ENCODE results near the gene ANKRD45. TPM values are rescaled to one million over a fixed set of nuclear protein-coding genes. Genes with fewer than 3 reads are reported as not detected.

The ANKRD45 gene
- total and polyA plus RNA-seq, 2 of the 13 experiments (the other 11 are each of a cell fraction or from before 2014, with no cell fraction given), result not detected

GRCh38 chr1:173580658-173581057 lies 89.0 kb downstream of the ANKRD45 start:
- ATAC-seq (no peak), FAIRE-seq (no peak), DNase-seq (ENCODE audit: low spot score) (no peak)
- Histone ChIP-seq H3K4me2 (ENCODE audit: low read depth, low read length) (no peak overlapping the region), H3K9ac (ENCODE audit: insufficient read depth, low read depth, low read length) (no peak overlapping the region), H3K4me3 (replicated peaks in 1 of 3; ENCODE audit: insufficient read depth in 1 of 3, low read depth in 2 of 3, low read length in 3 of 3) (no peak overlapping the region), H3K79me2 (ENCODE audit: insufficient read depth, low read length) (no peaks in the 10 kb centered on the region), H3K4me1 (ENCODE audit: insufficient read depth, low read length) (no peaks in the 10 kb centered on the region), H2AFZ (ENCODE audit: low read length) (no peak overlapping the region), H3K27ac (ENCODE audit: extremely low read length, insufficient read depth, low read length) (no peak overlapping the region), H3K9me3 (ENCODE audit: low read length) (no peaks in the 10 kb centered on the region), H3K36me3 (replicated peaks in 1 of 2; ENCODE audit: control insufficient read depth in 1 of 2, insufficient read depth in 2 of 2, low read length in 2 of 2) (no peaks in the 10 kb centered on the region), H3K27me3 (ENCODE audit: control insufficient read depth in 1 of 2, insufficient read depth in 2 of 2, low read length in 2 of 2) (peaks cover 0 to 25% of the 10 kb centered on the region in 2 experiments; a peak in 4 of 5 replicates), H4K20me1 (ENCODE audit: insufficient read depth, low read length) (no peaks in the 10 kb centered on the region)
- intact Hi-C loops (cut with micrococcal nuclease; ENCODE audit: unreplicated experiment), result no loop called here
- POLR2A ChIA-PET, result no interaction called here
- CTCF ChIA-PET (ENCODE audit: low intra/inter-chr PET ratio, low total read pairs), result no interaction called here
- TF ChIP-seq ZNF256 (CRISPR knock-in tag; conservative IDR thresholded peaks at IDR 0.05) (no peak), ZNF83 (CRISPR knock-in tag; IDR thresholded peaks at IDR 0.05; ENCODE audit: borderline replicate concordance) (no peak), MYPOP (CRISPR knock-in tag; IDR thresholded peaks at IDR 0.05) (no peak), BHLHE40 (IDR thresholded peaks at IDR 0.05; ENCODE audit: low read length) (no peak), ISL2 (CRISPR knock-in tag; IDR thresholded peaks at IDR 0.05) (no peak)
- in situ Hi-C loops (cut with HindIII; ENCODE audit: extremely low pct_ligation_motif_present, low pct_unique_long_range_greater_than_20kb), result no loop called here
- no TSS peak for BruUV-seq (replicated peaks)
- 13% methylated on average over 3 of the region's 3 CpGs for WGBS (ENCODE audit: low lambda C conversion rate)

GRCh38 chr1:173580071-173580470 lies 89.6 kb downstream of the ANKRD45 start:
- POLR2A ChIA-PET, result no interaction called here
- TF ChIP-seq GPBP1L1 (CRISPR knock-in tag; IDR thresholded peaks at IDR 0.05), result no peak
- no peak overlapping the region for H3K9ac ChIP-seq (ENCODE audit: insufficient read depth, low read depth, low read length)
- CTCF ChIA-PET (ENCODE audit: low intra/inter-chr PET ratio, low total read pairs), result no interaction called here
- DNase-seq (ENCODE audit: low spot score) (no peak), FAIRE-seq (no peak), ATAC-seq (no peak)
- no peaks in the 10 kb centered on the region for H3K9me3 ChIP-seq (ENCODE audit: low read length)
- no peaks in the 10 kb centered on the region for H4K20me1 ChIP-seq (ENCODE audit: insufficient read depth, low read length)
- H3K27me3 ChIP-seq (ENCODE audit: control insufficient read depth in 1 of 2, insufficient read depth in 2 of 2, low read length in 2 of 2), result peaks cover 0 to 25% of the 10 kb centered on the region in 2 experiments; a peak in 4 of 5 replicates
- in situ Hi-C loops (cut with HindIII; ENCODE audit: extremely low pct_ligation_motif_present, low pct_unique_long_range_greater_than_20kb) (no loop called here), intact Hi-C loops (cut with micrococcal nuclease; ENCODE audit: unreplicated experiment) (no loop called here)
- no peaks in the 10 kb centered on the region for H3K36me3 ChIP-seq (replicated peaks in 1 of 2; ENCODE audit: control insufficient read depth in 1 of 2, insufficient read depth in 2 of 2, low read length in 2 of 2)
- no peaks in the 10 kb centered on the region for H3K4me1 ChIP-seq (ENCODE audit: insufficient read depth, low read length)
- no peaks in the 10 kb centered on the region for H3K79me2 ChIP-seq (ENCODE audit: insufficient read depth, low read length)
- H3K4me3 ChIP-seq (replicated peaks in 1 of 3; ENCODE audit: insufficient read depth in 1 of 3, low read depth in 2 of 3, low read length in 3 of 3), result no peak overlapping the region
- H3K27ac ChIP-seq (ENCODE audit: extremely low read length, insufficient read depth, low read length), result no peak overlapping the region
- H2AFZ ChIP-seq (ENCODE audit: low read length), result no peak overlapping the region
- WGBS (ENCODE audit: low lambda C conversion rate), result 2% methylated on average over 3 of the region's 3 CpGs
- H3K4me2 ChIP-seq (ENCODE audit: low read depth, low read length), result no peak overlapping the region
- BruUV-seq (replicated peaks), result no TSS peak
